Thoracic aorta (tissue), 2 donors: ENCODE measurements around the gene TPRG1. TPM values are rescaled to one million over a fixed set of nuclear protein-coding genes. Genes with fewer than 3 reads are reported as not detected.

Experiments used
- ATAC-seq: fragments of 150-250 bp; one replicate; pipeline ENCODE4 v1.8.0; 2017; ENCODE audit warnings: low read depth; ENCODE audit not compliant: insufficient number of reproducible peaks, low FRiP score
- DNase-seq: peaks from one replicate; pipeline ENCODE4 v3.0.0-alpha.2; 2020; ENCODE audit warnings: low spot score
- H3K27ac ChIP-seq, 2 donors: fragments of 200-600 bp; sonication (generic); 1 replicate in 1 of 2; 2 replicates in 1 of 2; pipeline ENCODE4 v1.5.1; 2016; ENCODE audit warnings: mild to moderate bottlenecking in 2 of 2, moderate library complexity in 2 of 2
- H3K27me3 ChIP-seq: fragments of 200-600 bp; sonication (generic); replicated peaks from 2 replicates; pipeline ENCODE4 v1.6.0; 2016; ENCODE audit warnings: mild to moderate bottlenecking; ENCODE audit not compliant: insufficient read depth
- H3K36me3 ChIP-seq: fragments of 200-600 bp; sonication (generic); one replicate; pipeline ENCODE4 v1.5.1; 2016
- H3K4me1 ChIP-seq, 2 donors: fragments of 200-600 bp; sonication (generic); 1 replicate in 1 of 2; 2 replicates in 1 of 2; pipeline versions ENCODE4 v1.5.1 to v1.6.0; 2016; ENCODE audit warnings: low read depth in 2 of 2, mild to moderate bottlenecking in 1 of 2; ENCODE audit not compliant: control insufficient read depth in 1 of 2
- H3K4me3 ChIP-seq: fragments of 200-600 bp; sonication (generic); 2 replicates; pipeline ENCODE4 v1.5.1; 2016; ENCODE audit warnings: mild to moderate bottlenecking
- H3K9me3 ChIP-seq: fragments of 200-600 bp; sonication (generic); 2 replicates; pipeline ENCODE4 v1.5.1; 2016
- total RNA-seq, 2 donors: library from RNA; depleted of rRNA; stranded (reverse); fragments of >200 nt; gene quantifications; one replicate each; pipeline versions ENCODE4 v1.1.0 to v1.2.3, GENCODE V29; 2016
- TF ChIP-seq, protein P1 (sequence below): fragments of 200-600 bp; sonication (generic); IDR thresholded peaks from one replicate; pipeline ENCODE4 v1.5.1; 2019; ENCODE audit warnings: antibody characterized with exemption

The TPRG1 gene
- total RNA-seq, 2 donors from 2014 or later: 7.4 to 14.5 TPM

DNA sequence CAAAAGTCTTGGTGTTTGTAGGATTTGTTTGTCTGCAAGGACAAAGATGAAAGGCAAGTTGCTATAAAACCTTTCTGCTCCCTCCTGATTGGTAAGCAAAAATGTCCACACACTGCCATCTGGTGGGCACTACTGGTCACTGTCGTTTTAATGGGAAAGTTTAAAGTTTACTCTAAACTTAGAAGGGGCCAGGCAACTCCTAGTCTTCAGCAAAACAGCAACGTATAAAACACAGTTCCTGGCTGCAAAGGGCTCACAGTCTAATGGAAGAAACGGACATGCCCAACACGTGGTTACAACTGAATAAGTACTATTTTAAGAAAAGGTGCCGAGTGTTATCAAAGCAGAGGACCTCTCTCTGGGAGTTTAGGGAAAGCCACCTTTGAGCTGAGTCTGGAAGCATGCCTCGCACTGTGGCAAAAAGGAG lies 23.7 kb upstream of the TPRG1 start:
- DNase-seq: peak; percentile 8

DNA sequence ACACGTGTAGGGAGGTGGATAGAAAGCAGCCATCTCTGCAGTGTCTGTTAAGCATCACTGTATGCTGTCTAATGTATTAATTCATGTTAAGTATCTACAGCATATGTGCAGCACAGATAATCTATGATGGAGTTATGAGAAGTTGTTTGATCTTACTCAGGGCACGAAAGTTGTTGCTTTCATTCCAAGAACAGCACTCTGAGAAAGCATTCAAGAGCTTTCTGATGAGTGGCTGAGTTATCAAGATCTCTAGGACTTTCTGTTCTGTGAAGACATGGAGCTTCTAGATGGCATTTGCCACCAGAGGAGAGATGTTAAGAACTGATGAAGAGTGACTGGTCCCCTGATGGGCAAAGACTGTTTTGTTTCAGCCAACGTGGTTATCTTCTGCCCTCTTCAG lies 22.6 kb upstream of the TPRG1 start:
- Histone ChIP-seq H3K9me3 (no peaks in the 10 kb centered on the region), H3K36me3 (no peaks in the 10 kb centered on the region), H3K27me3 (no peaks in the 10 kb centered on the region), H3K4me3 (no peak overlapping the region), H3K27ac (no peak overlapping the region), H3K4me1 (no peaks in the 10 kb centered on the region)
- TF ChIP-seq, protein P1, sequence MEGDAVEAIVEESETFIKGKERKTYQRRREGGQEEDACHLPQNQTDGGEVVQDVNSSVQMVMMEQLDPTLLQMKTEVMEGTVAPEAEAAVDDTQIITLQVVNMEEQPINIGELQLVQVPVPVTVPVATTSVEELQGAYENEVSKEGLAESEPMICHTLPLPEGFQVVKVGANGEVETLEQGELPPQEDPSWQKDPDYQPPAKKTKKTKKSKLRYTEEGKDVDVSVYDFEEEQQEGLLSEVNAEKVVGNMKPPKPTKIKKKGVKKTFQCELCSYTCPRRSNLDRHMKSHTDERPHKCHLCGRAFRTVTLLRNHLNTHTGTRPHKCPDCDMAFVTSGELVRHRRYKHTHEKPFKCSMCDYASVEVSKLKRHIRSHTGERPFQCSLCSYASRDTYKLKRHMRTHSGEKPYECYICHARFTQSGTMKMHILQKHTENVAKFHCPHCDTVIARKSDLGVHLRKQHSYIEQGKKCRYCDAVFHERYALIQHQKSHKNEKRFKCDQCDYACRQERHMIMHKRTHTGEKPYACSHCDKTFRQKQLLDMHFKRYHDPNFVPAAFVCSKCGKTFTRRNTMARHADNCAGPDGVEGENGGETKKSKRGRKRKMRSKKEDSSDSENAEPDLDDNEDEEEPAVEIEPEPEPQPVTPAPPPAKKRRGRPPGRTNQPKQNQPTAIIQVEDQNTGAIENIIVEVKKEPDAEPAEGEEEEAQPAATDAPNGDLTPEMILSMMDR: no peak
- DNase-seq (no peak), ATAC-seq (no peak)

More for the DNA sequence above, 23.7 kb upstream of the TPRG1 start:
- H3K27ac ChIP-seq: no peak overlapping the region
- H3K27me3 ChIP-seq: no peaks in the 10 kb centered on the region
- TF ChIP-seq, protein P1: peak; percentile 75
- no peaks in the 10 kb centered on the region for H3K4me1 ChIP-seq
- H3K4me3 ChIP-seq: no peak overlapping the region
- ATAC-seq: peak; percentile 45
- no peaks in the 10 kb centered on the region for H3K36me3 ChIP-seq
- H3K9me3 ChIP-seq: no peaks in the 10 kb centered on the region

DNA sequence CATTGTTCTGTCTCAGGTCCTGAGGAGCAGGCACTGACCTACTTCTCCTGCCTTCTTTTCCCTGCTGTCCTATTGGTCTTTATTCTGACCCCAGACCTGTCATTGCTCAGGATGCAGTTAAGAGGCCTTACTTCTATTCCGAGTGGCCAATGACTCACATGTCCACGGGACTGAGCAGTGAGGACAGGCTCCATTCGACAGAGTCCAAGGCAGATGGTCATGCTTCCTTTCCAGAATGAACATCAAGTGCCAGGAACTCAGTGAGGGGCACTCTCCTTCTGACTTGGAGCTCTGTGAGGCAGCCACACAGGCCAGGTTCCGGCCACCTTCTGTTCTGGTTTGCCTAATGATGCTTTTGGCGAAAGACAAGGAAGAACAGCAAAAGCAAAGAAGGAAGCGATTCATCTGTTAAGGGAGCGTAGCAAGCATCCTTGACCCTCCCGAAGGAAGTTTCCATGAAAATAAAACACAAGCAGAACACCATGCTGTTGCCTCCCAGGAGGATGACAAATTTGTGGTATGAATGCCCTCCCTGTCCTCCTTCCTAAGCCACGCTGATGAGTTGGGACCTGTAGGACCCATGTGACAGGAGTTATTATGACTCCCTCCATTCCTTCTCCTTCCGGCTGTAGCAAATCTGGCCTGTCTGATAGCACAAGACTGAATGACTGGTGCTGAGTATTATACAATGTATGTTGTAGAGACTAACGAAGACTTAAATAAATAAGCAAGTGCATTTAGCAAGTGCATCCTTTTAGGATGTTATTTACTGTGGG lies 14.4 kb upstream of the TPRG1 start:
- Histone ChIP-seq H3K4me3 (no peak overlapping the region), H3K36me3 (no peaks in the 10 kb centered on the region), H3K9me3 (no peaks in the 10 kb centered on the region), H3K27me3 (no peaks in the 10 kb centered on the region), H3K4me1 (no peaks in the 10 kb centered on the region), H3K27ac (no peak overlapping the region)
- DNase-seq (no peak), ATAC-seq (no peak)
- TF ChIP-seq, protein P1: no peak

DNA sequence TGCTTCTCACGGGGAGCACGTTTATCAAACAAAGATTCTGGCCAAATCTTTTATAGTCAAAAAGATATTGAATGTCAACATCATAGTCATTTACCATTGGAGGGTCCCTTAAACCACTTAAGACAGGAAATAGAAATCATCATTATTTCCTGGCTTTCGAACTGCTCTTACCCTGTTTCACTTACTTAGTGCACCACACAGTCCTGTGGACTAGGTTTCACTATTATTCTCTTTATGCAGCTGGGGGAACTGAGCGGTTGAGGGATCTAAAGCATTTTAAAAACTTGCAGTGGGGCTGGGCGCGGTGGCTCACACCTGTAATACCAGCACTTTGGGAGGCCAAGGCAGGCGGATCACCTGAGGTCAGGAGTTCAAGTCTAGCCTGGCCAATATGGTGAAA lies 13.7 kb upstream of the TPRG1 start:
- Histone ChIP-seq H3K27ac (no peak overlapping the region), H3K9me3 (no peaks in the 10 kb centered on the region), H3K4me1 (no peaks in the 10 kb centered on the region), H3K4me3 (no peak overlapping the region), H3K27me3 (no peaks in the 10 kb centered on the region), H3K36me3 (no peaks in the 10 kb centered on the region)
- ATAC-seq (no peak), DNase-seq (no peak)
- TF ChIP-seq, protein P1: no peak

DNA sequence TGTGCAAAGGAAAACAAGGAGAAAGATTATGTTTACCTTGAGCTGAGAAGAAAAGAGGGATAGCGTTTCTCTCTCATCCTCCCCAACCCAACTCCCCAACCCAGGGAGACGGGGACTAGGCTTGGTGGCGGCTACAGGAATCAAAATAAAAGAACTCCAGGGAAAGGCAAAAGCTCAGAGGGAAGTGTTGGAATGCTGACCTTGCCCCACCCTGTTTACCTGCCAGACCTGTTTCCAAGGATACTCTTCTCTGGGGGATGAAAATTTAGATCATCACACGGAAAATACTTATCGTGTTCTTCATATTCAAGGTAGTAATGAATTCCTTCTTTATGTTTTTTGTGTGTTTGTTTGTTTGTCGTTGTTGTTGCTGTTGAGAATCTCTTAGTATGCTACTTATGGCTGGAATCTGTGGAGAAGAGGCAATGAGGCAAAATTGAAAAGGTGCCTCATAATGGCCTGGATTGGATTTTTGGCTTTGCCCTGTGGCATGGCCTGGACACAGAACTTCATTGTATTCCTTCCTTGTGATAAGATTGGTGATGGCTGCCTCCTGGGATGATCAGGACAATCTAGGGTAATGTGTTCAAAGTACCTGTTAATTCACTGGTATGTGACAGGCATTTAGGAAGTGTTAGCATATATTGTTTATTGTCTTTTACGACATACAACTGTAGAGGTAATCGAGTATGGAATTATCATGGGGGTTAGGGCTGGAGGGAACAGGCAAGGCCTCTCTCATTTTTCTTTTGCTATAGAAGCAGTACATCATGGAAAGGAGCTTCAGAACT lies 11.1 kb upstream of the TPRG1 start:
- no peak overlapping the region for H3K27ac ChIP-seq
- H3K4me1 ChIP-seq: no peaks in the 10 kb centered on the region
- DNase-seq (no peak), ATAC-seq (no peak)
- H3K4me3 ChIP-seq: no peak overlapping the region
- no peaks in the 10 kb centered on the region for H3K9me3 ChIP-seq
- TF ChIP-seq, protein P1: no peak
- H3K27me3 ChIP-seq: no peaks in the 10 kb centered on the region
- no peaks in the 10 kb centered on the region for H3K36me3 ChIP-seq
